Gastrocnemius medialis (tissue), 4 donors: ENCODE data around the gene SVOPL. TPM values are rescaled to one million over a fixed set of nuclear protein-coding genes. Genes with fewer than 3 reads are reported as not detected.
"Not testable (repeated sequence)": the region's sequence is repeated elsewhere in the genome, so short reads cannot be mapped to it uniquely, and the experiment has no call there.

Experiments used
- ATAC-seq, 2 donors: fragments of 150-250 bp; one replicate each; pipeline ENCODE4 v1.9.1; 2016
- DNase-seq, 2 donors: peaks; one replicate each; pipeline ENCODE4 v3.0.0-alpha.2; 2019
- H3K27ac ChIP-seq, 4 donors: fragments of 200-600 bp; sonication (generic); 1 replicate in 1 of 4; 2 replicates in 3 of 4; pipeline ENCODE4 v1.5.1; 2016 to 2018; ENCODE audit warnings: mild to moderate bottlenecking in 2 of 4, moderate library complexity in 1 of 4
- H3K27me3 ChIP-seq, 3 donors: fragments of 200-600 bp; sonication (generic) in 2 of 3; 1 replicate in 1 of 3; 2 replicates in 2 of 3; pipeline versions ENCODE4 v1.5.1 to v1.6.0; 2016 to 2019; ENCODE audit warnings: mild to moderate bottlenecking in 1 of 3, moderate library complexity in 1 of 3
- H3K36me3 ChIP-seq, 2 donors: fragments of 200-600 bp; sonication (generic) in 1 of 2; one replicate each; pipeline ENCODE4 v1.5.1; 2017 to 2018
- H3K4me1 ChIP-seq, 2 donors: fragments of 200-600 bp; sonication (generic) in 1 of 2; one replicate each; pipeline ENCODE4 v1.5.1; 2016 to 2017; ENCODE audit warnings: mild to moderate bottlenecking in 2 of 2
- H3K4me3 ChIP-seq, 4 donors: fragments of 200-600 bp; sonication (generic) in 3 of 4; 1 replicate in 1 of 4; 2 replicates in 3 of 4; pipeline ENCODE4 v1.5.1; 2016 to 2019; ENCODE audit warnings: mild to moderate bottlenecking in 2 of 4
- H3K9me3 ChIP-seq, 3 donors: fragments of 200-600 bp; sonication (generic) in 2 of 3; 1 replicate in 1 of 3; 2 replicates in 2 of 3; pipeline ENCODE4 v1.5.1; 2016 to 2019
- POLR2A ChIP-seq, 2 donors: fragments of 450-650 bp; IDR thresholded peaks; one replicate each; pipeline ENCODE4 v1.6.1; 2017; ENCODE audit warnings: antibody characterized with exemption in 2 of 2, mild to moderate bottlenecking in 2 of 2, moderate library complexity in 2 of 2
- in situ Hi-C, 4 donors: fragments of 200-750 bp; cut with MboI; loops; one replicate each; pipeline versions ENCODE4 v1.15.0 to v1.8.0; 2017; ENCODE audit warnings: low sequenced_read_pairs in 4 of 4
- intact Hi-C: fragments of 100-400 bp; cut with DNase I; formaldehyde crosslinking; loops from one replicate; pipeline ENCODE4 v1.15.1; 2023; ENCODE audit warnings: low total_unique reads
- total RNA-seq, 4 donors: library from RNA; depleted of rRNA; stranded (reverse); fragments of >200 nt; gene quantifications; one replicate each; pipeline versions ENCODE4 v1.1.0 to v1.2.3, GENCODE V29; 2016
- TF ChIP-seq, protein P1 (sequence below), 5 experiments: fragments of 450-650 bp in 3 of 5; fragments of 200-600 bp in 2 of 5; sonication (generic) in 2 of 5; IDR thresholded peaks in 4 of 5; conservative IDR thresholded peaks in 1 of 5; 1 replicate in 4 of 5; 2 replicates in 1 of 5; pipeline ENCODE4 v1.5.1; 2016 to 2019; ENCODE audit warnings: antibody characterized with exemption in 5 of 5, mild to moderate bottlenecking in 3 of 5, moderate library complexity in 3 of 5

The SVOPL gene
- total RNA-seq, 4 donors from 2014 or later = not detected

DNA sequence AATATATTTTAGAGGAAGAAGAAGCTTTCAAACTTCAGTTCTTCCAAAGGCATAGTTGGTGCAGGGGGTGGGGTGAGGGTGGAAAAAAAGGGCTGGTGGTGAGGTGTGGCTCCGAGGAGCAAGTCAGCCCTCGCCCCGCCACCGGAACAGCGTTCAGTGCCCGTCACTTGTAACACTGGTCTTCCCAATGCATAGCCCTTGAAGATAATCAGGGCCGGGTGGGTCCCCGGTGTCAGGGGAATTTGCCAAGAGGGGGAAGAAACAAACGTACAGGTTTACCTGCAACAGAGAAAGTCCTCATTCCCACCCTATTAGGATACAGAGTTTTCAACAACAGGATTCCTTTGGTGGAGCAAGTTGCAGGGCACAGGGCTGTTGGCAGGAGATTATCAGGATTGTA is 1.5 kb downstream of the SVOPL start:
- Histone ChIP-seq H3K36me3 (no peaks in the 10 kb centered on the region), H3K4me3 (no peak overlapping the region), H3K9me3 (no peaks in the 10 kb centered on the region), H3K27ac (no peak overlapping the region), H3K4me1 (no peaks in the 10 kb centered on the region), H3K27me3 (no peaks in the 10 kb centered on the region)
- in situ Hi-C loops = no loop called here
- intact Hi-C loops = no loop called here
- ATAC-seq (no peak), DNase-seq (no peak)
- TF ChIP-seq POLR2A (IDR thresholded peaks at IDR 0.05) = no peak
- TF ChIP-seq, protein P1, sequence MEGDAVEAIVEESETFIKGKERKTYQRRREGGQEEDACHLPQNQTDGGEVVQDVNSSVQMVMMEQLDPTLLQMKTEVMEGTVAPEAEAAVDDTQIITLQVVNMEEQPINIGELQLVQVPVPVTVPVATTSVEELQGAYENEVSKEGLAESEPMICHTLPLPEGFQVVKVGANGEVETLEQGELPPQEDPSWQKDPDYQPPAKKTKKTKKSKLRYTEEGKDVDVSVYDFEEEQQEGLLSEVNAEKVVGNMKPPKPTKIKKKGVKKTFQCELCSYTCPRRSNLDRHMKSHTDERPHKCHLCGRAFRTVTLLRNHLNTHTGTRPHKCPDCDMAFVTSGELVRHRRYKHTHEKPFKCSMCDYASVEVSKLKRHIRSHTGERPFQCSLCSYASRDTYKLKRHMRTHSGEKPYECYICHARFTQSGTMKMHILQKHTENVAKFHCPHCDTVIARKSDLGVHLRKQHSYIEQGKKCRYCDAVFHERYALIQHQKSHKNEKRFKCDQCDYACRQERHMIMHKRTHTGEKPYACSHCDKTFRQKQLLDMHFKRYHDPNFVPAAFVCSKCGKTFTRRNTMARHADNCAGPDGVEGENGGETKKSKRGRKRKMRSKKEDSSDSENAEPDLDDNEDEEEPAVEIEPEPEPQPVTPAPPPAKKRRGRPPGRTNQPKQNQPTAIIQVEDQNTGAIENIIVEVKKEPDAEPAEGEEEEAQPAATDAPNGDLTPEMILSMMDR (IDR thresholded peaks at IDR 0.05 in 4 of 5, conservative IDR thresholded peaks at IDR 0.05 in 1 of 5) = no peak

DNA sequence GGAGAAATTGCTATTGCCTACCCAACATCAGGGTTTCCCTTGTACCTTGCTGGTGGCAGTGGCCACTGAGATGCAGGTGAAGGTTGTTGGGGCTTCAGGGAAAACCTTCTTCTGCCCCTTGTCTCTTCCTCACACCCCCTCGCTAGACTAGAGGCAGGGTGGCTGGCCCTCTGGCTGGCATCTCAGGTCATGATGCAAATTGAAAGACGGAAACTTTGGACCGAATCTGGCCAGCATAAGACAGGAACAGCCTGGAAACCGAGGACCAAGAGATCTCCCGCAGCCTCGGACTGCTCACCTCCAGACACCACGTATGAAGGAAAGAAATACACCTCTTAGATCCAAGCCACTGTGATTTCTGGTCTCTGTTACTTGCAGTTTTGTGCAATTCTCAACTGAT is 2.9 kb downstream of the SVOPL start:
- H3K36me3 ChIP-seq = no peaks in the 10 kb centered on the region
- no peak for DNase-seq
- no peaks in the 10 kb centered on the region for H3K4me1 ChIP-seq
- in situ Hi-C loops = no loop called here
- no peaks in the 10 kb centered on the region for H3K9me3 ChIP-seq
- TF ChIP-seq, protein P1 (IDR thresholded peaks at IDR 0.05 in 4 of 5, conservative IDR thresholded peaks at IDR 0.05 in 1 of 5) = no peak
- no peak for TF ChIP-seq POLR2A (IDR thresholded peaks at IDR 0.05)
- ATAC-seq = no peak
- intact Hi-C loops = no loop called here
- no peak overlapping the region for H3K27ac ChIP-seq
- no peaks in the 10 kb centered on the region for H3K27me3 ChIP-seq
- no peak overlapping the region for H3K4me3 ChIP-seq

DNA sequence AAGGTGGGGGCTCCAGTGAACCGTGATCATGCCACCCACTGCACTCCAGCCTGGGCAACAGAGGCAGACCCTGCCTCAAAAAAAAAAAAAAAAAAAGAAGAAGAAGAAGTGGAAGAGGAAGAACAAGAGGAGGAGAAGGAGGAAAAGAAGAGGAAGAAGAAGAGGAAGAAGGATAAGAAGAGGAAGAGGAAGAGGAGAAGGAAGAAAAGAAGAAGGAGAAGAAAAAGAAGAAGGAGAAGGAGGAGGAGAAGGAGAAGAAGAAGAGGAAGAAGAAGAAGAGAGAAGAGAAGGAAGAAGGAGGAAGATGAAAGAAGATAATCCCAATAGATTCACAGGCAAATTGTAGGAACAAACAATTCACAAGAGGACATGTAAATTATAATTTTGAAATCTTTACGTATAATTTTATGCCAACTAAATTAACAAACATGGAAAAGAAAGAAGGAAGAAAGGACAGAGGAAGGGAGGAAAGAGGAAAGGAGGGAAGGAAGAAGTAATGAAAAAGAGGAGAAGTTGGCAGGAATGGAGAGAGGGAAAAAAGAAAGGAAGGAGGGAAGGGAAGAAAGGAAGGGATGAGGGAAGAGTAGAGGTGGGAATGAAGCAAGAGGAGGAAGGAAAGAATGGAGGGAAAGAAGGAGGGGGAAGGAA is 3.5 kb downstream of the SVOPL start:
- intact Hi-C loops (no loop called here), in situ Hi-C loops (no loop called here)
- ATAC-seq (no peak), DNase-seq (no peak)
- no peaks in the 10 kb centered on the region for H3K36me3 ChIP-seq
- H3K27ac ChIP-seq = no peak overlapping the region
- no peaks in the 10 kb centered on the region for H3K9me3 ChIP-seq
- TF ChIP-seq, protein P1 (IDR thresholded peaks at IDR 0.05 in 4 of 5, conservative IDR thresholded peaks at IDR 0.05 in 1 of 5) = no peak
- TF ChIP-seq POLR2A (IDR thresholded peaks at IDR 0.05) = no peak
- H3K27me3 ChIP-seq = no peaks in the 10 kb centered on the region
- no peaks in the 10 kb centered on the region for H3K4me1 ChIP-seq
- no peak overlapping the region for H3K4me3 ChIP-seq

DNA sequence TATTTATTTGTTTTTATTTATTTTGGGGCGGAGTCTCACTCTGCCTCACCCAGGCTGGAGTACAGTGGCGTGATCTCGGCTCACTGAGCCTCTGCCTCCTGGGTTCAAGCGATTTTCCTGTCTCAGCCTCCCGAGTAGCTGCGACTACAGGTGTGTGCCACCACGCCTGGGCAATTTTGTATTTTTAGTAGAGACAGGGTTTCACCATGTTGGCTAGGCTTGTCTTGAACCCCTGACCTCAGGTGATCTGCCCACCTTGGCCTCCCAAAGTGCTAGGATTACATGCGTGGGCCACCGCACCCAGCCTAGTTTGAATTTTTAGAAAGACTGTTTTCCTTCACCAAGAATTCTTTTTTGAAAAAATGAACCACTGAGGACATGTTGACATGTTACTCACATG is 5.4 kb downstream of the SVOPL start:
- H3K9me3 ChIP-seq, H3K36me3 ChIP-seq, intact Hi-C loops, H3K27ac ChIP-seq, H3K27me3 ChIP-seq, ATAC-seq, in situ Hi-C loops, H3K4me1 ChIP-seq, DNase-seq, H3K4me3 ChIP-seq: not testable (repeated sequence)

DNA sequence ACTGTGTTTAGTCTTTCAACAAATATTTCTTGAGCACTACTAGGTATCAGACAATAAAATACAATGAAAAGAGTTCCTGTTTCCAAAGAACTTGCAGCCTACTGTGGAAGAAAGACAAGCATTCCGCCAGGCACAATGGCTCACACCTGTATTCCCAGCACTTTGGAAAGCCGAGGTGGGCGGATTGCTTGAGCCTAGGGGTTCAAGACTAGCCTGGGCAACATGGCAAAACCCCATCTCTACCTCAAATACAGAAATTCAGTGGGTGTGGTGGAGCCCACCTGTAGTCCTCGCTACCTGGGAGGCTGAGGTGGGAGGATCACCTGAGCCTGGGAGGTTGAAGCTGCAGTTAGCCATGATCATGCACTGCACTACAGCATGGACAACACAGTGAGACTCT is 6.1 kb downstream of the SVOPL start:
- no peak for TF ChIP-seq POLR2A (IDR thresholded peaks at IDR 0.05)
- TF ChIP-seq, protein P1 (IDR thresholded peaks at IDR 0.05 in 4 of 5, conservative IDR thresholded peaks at IDR 0.05 in 1 of 5) = no peak
- DNase-seq = no peak
- Histone ChIP-seq H3K4me1 (no peaks in the 10 kb centered on the region), H3K9me3 (no peaks in the 10 kb centered on the region), H3K36me3 (no peaks in the 10 kb centered on the region), H3K27ac (no peak overlapping the region), H3K4me3 (no peak overlapping the region), H3K27me3 (no peaks in the 10 kb centered on the region)
- intact Hi-C loops (no loop called here), in situ Hi-C loops (no loop called here)
- ATAC-seq = no peak
